ENCODE data around the gene C1QL1.

The C1QL1 gene

DNA sequence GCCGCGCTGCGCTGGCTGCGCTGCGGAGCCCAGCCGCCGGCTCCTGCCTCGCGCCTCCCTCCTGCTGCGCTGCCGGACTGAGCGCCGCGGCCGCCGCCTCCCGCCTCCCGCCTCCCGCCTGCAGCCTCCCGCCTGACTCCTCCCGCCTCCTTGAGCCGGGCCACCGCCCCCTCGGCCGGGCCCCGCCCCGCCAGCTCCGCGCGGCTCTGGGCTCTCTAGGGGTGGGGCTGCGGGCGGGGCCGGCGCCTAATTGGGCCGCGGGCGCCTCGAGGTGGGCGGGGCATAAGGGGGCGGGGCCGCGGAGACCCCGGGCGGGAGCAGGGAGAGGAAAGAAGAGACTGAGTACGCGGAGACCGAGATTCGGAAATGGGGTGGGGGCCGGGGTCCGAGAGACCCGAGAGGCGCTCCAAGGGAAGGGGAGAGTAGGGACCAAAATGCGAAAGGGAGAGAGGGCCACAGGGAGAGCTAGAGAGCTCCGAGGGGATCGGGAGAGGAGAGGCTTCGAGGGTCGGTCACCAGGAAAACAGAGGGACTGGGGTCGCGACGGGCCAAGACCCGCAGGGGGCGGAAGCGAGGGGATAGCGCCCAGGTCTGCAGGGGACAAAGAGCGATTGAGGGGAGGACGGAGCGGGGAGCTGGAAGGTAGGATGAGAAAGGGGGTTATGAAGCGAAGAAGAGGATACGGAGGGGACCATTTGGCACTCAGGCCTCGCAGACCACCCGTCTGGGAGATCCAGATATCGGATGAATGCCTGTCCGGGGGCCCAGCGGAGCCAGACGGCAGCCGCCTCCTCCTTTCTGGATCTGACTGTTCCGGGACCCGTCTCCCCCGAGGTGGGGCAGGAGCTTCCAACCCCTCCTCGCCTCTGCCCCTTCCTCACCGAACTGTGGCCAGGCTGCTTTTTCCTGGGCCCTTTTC, at the start of gene C1QL1:
Gene C1QL1, minus strand, starts transcription at position 79 of the 919 bp plus-strand sequence. CDS start 255 bp downstream, outside the sequence.
- peak; percentile 60 for DNase-seq (ENCODE audit: extremely low read depth, low read depth)
- TF ChIP-seq, protein P1, sequence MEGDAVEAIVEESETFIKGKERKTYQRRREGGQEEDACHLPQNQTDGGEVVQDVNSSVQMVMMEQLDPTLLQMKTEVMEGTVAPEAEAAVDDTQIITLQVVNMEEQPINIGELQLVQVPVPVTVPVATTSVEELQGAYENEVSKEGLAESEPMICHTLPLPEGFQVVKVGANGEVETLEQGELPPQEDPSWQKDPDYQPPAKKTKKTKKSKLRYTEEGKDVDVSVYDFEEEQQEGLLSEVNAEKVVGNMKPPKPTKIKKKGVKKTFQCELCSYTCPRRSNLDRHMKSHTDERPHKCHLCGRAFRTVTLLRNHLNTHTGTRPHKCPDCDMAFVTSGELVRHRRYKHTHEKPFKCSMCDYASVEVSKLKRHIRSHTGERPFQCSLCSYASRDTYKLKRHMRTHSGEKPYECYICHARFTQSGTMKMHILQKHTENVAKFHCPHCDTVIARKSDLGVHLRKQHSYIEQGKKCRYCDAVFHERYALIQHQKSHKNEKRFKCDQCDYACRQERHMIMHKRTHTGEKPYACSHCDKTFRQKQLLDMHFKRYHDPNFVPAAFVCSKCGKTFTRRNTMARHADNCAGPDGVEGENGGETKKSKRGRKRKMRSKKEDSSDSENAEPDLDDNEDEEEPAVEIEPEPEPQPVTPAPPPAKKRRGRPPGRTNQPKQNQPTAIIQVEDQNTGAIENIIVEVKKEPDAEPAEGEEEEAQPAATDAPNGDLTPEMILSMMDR (IDR thresholded peaks at IDR 0.05; ENCODE audit: low read depth, low read length) = peak; percentile 8

- no peak for DNase-seq (ENCODE audit: extremely low read depth, low read depth)
- TF ChIP-seq, protein P1 (IDR thresholded peaks at IDR 0.05; ENCODE audit: low read depth, low read length) = peak; percentile 28
Measured at GRCh38 chr17:45016823-45017222, 48.7 kb upstream of the C1QL1 start.

DNA sequence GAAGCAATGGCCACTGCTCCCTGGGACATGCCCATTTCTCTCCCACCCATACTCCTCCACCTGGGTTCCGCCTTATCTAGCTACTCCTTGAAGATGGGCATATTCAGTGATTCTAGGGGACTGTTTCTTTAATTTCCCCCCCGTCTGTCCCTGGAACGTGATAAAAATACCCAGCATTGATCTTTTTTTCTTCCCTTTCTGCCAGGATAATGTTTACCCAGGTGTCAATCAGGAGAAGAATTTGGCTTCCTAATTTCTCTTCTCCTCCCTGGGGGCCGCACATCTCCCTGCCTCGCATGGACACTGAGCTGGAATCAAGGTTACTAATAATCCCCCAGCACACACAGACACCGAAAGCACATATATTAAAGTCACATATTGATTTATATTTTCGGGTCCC, 48.1 kb upstream of the C1QL1 start:
- DNase-seq (ENCODE audit: extremely low read depth, low read depth) = no peak
- TF ChIP-seq, protein P1 (IDR thresholded peaks at IDR 0.05; ENCODE audit: low read depth, low read length) = no peak

- DNase-seq (ENCODE audit: extremely low read depth, low read depth) = no peak
- TF ChIP-seq, protein P1 (IDR thresholded peaks at IDR 0.05; ENCODE audit: low read depth, low read length) = no peak
Measured at GRCh38 chr17:45013021-45013997, 45.2 kb upstream of the C1QL1 start.

DNA sequence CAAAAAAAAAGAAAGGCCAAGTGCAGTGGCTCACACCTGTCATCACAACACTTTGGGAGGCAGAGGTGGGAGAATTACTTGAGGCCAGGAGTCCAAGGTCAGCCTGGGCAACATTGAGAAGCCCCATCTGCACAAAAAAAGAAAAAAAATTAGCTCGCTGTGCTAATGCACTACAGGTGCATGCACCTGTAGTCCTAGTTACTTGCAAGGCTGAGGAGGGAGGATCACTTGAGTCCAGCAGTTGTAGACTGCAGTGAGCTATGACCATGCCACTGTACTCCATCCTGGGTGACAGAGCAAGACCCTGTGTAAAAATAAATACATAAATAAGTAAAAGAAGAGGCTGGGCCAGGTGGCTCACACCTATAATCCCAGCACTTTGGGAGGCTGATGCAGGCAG, 43.7 kb upstream of the C1QL1 start:
- TF ChIP-seq, protein P1 (IDR thresholded peaks at IDR 0.05; ENCODE audit: low read depth, low read length) = no peak
- no peak for DNase-seq (ENCODE audit: extremely low read depth, low read depth)

DNA sequence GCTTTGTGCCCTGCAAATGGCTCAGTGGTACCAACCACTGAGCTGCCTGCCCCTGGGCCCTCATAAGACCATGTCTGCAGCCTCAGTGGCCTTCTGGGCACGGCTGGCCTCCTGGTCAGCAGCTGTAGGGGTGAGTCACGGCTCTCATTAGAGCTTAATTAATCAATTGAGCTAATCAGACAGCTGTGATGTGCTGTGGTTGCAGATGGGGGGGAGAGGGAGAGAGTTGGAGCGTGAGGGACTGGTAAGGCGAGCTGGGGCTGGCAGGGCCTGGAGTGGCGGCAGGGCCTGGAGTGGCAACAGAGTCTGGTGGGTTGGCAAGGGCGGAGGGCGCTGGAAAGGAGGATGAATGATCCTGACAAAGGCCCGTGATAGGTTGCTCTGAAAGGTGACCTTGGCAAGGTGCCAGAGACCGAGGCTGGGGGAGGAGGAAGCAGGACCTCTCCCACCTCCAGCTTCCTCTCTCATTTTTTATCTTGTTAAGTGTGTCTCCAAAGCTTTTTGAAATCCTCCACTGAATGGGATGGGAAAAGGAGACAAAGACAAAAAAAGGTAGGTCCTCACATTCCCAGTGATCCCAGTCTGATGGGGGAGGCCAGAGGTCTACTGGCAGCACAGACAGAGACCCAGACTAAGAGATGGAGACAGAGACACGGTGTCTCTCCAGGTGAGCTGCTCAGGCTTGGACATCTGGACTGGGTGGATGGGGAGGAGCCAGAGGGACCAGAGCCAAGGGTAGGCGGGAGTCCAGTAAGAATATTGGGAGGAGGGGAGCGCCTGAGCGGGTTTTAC, 41.8 kb upstream of the C1QL1 start:
- TF ChIP-seq, protein P1 (IDR thresholded peaks at IDR 0.05; ENCODE audit: low read depth, low read length) = no peak
- no peak for DNase-seq (ENCODE audit: extremely low read depth, low read depth)

All from AG09319 (cell line).